K562 (cell line): Measurements from ENCODE around the gene GMPR. TPM values are rescaled to one million over a fixed set of nuclear protein-coding genes. Genes with fewer than 3 reads are reported as not detected.

Experiments
- BRD9 ChIP-seq: fragments of 450-650 bp; IDR thresholded peaks from 2 replicates; pipeline ENCODE4 v1.6.1; 2018; ENCODE audit warnings: low read depth; ENCODE audit not compliant: partially characterized antibody
- CC2D1A ChIP-seq: fragments of 450-650 bp; IDR thresholded peaks from 2 replicates; pipeline ENCODE4 v1.6.1; 2017; ENCODE audit warnings: mild to moderate bottlenecking
- CHD2 ChIP-seq: IDR thresholded peaks from 2 replicates; pipeline ENCODE4 v1.6.1; 2011; ENCODE audit warnings: low read depth, low read length
- EP400 ChIP-seq: fragments of 450-650 bp; IDR thresholded peaks from 2 replicates; pipeline ENCODE4 v1.6.1; 2017; ENCODE audit warnings: antibody characterized with exemption, mild to moderate bottlenecking, moderate library complexity
- ESRRB ChIP-seq: fragments of 250-450 bp; sonication (Bioruptor Pico); IDR thresholded peaks from 2 replicates; pipeline ENCODE4 v1.5.0; 2020; ENCODE audit warnings: mild to moderate bottlenecking, moderate library complexity, borderline replicate concordance
- FOXM1 ChIP-seq, 2 experiments: fragments of 450-650 bp in 1 of 2; sonication (generic) in 1 of 2; formaldehyde crosslinking in 1 of 2; IDR thresholded peaks; 2 replicates each; pipeline versions ENCODE4 v1.6.1 to v1.9.0; 2017 to 2022; ENCODE audit warnings: low read depth in 2 of 2, mild to moderate bottlenecking in 2 of 2, missing genetic modification reagents in 1 of 2, moderate library complexity in 1 of 2
- NR2C1 ChIP-seq, 2 experiments: fragments of 450-650 bp; IDR thresholded peaks; 2 replicates each; pipeline ENCODE4 v1.6.1; 2017; ENCODE audit warnings: mild to moderate bottlenecking in 2 of 2, antibody characterized with exemption in 1 of 2, inconsistent platforms in 1 of 2, missing compliant biosample characterization in 1 of 2, missing genetic modification characterization in 1 of 2
- OTX1 ChIP-seq: fragments of 450-650 bp; formaldehyde crosslinking; IDR thresholded peaks from 2 replicates; pipeline ENCODE4 v1.4.0; 2022; ENCODE audit warnings: mild to moderate bottlenecking
- POLR3A ChIP-seq: IDR thresholded peaks from 2 replicates; pipeline ENCODE4 v1.6.1; 2011; ENCODE audit warnings: borderline replicate concordance, mild to moderate bottlenecking, moderate library complexity; ENCODE audit not compliant: insufficient read length, insufficient read depth; ENCODE audit errors: extremely low read depth
- SPI1 ChIP-seq: IDR thresholded peaks from 2 replicates; pipeline ENCODE4 v1.6.1; 2011; ENCODE audit warnings: low read depth, low read length, control low read depth, borderline replicate concordance
- SRSF1 ChIP-seq: fragments of 200-400 bp; formaldehyde crosslinking; IDR thresholded peaks from 2 replicates; pipeline ENCODE4 v1.6.1; 2017; ENCODE audit warnings: mild to moderate bottlenecking, low read depth, low read length, moderate library complexity
- ZFP1 ChIP-seq: fragments of 450-650 bp; formaldehyde crosslinking; IDR thresholded peaks from 2 replicates; pipeline ENCODE4 v1.4.0; 2020; ENCODE audit warnings: mild to moderate bottlenecking, mixed read lengths
- ZNF140 ChIP-seq: fragments of 250-450 bp; sonication (Bioruptor Pico); IDR thresholded peaks from 2 replicates; pipeline ENCODE4 v1.8.0; 2021; ENCODE audit warnings: moderate library complexity, mild to moderate bottlenecking, inconsistent platforms
- ZNF263 ChIP-seq: sonication (generic); formaldehyde crosslinking; IDR thresholded peaks from 2 replicates; pipeline ENCODE4 v1.8.0; 2022; ENCODE audit warnings: mild to moderate bottlenecking, missing genetic modification reagents, borderline replicate concordance
- ZNF445 ChIP-seq: fragments of 250-450 bp; sonication (Bioruptor Pico); IDR thresholded peaks from 2 replicates; pipeline ENCODE4 v1.4.0; 2020; ENCODE audit warnings: low read depth, mild to moderate bottlenecking, moderate library complexity
- ZNF696 ChIP-seq: fragments of 250-450 bp; sonication (Bioruptor Pico); conservative IDR thresholded peaks from 2 replicates; pipeline ENCODE4 v1.4.0; 2020; ENCODE audit warnings: mild to moderate bottlenecking, moderate library complexity
- polyA plus RNA-seq, 8 experiments: library from polyadenylated mRNA; depleted of rRNA in 4 of 8; stranded (reverse) in 5 of 8; unstranded in 3 of 8; fragments of >200 nt; fragmentation: Nextera tagmentation in 2 of 8; fragmentation: Illumina TruSeq in 1 of 8; extraction: Ambion mirVana in 2 of 8; extraction: Trizol in 1 of 8; gene quantifications; 2 replicates each; pipeline versions ENCODE4 v1.2.1 to v1.2.3, GENCODE V29; 2011 to 2014; ENCODE audit warnings: inconsistent platforms in 1 of 8, missing spikeins in 1 of 8
- total RNA-seq, 7 experiments: library from RNA; depleted of rRNA in 6 of 7; stranded (reverse); fragments of >200 nt in 6 of 7; fragmentation: Illumina TruSeq in 2 of 7; extraction: Trizol in 2 of 7; gene quantifications; 2 replicates each; pipeline versions ENCODE4 v1.2.1 to v1.2.3, GENCODE V29; 2011 to 2021; ENCODE audit warnings: low replicate concordance in 1 of 7
- TF ChIP-seq, protein P1 (sequence below): fragments of 200-800 bp; sonication (Bioruptor generic); IDR thresholded peaks from 2 replicates; pipeline ENCODE4 v1.6.1; 2017; ENCODE audit warnings: missing genetic modification characterization, missing compliant biosample characterization
- TF ChIP-seq, protein P2 (sequence below): sonication (generic); formaldehyde crosslinking; IDR thresholded peaks from 2 replicates; pipeline ENCODE4 v1.5.0; 2020; ENCODE audit warnings: missing genetic modification reagents
- TF ChIP-seq, protein P3 (sequence below): fragments of 250-450 bp; sonication (Bioruptor Pico); IDR thresholded peaks from 2 replicates; pipeline ENCODE4 v1.4.0; 2020; ENCODE audit warnings: mild to moderate bottlenecking, moderate library complexity

GMPR gene
- total and polyA plus RNA-seq, 9 of the 15 experiments (the other 6 are each of a cell fraction or from before 2014, with no cell fraction given) = 34.6 to 83.7 (median 49.8) TPM

GRCh38 chr6:16238963-16239797, 793 bp downstream of the GMPR start (continued):
- TF ChIP-seq, protein P1, sequence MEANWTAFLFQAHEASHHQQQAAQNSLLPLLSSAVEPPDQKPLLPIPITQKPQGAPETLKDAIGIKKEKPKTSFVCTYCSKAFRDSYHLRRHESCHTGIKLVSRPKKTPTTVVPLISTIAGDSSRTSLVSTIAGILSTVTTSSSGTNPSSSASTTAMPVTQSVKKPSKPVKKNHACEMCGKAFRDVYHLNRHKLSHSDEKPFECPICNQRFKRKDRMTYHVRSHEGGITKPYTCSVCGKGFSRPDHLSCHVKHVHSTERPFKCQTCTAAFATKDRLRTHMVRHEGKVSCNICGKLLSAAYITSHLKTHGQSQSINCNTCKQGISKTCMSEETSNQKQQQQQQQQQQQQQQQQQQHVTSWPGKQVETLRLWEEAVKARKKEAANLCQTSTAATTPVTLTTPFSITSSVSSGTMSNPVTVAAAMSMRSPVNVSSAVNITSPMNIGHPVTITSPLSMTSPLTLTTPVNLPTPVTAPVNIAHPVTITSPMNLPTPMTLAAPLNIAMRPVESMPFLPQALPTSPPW (CRISPR knock-in tag) = peak; percentile 45
- TF ChIP-seq, protein P2, sequence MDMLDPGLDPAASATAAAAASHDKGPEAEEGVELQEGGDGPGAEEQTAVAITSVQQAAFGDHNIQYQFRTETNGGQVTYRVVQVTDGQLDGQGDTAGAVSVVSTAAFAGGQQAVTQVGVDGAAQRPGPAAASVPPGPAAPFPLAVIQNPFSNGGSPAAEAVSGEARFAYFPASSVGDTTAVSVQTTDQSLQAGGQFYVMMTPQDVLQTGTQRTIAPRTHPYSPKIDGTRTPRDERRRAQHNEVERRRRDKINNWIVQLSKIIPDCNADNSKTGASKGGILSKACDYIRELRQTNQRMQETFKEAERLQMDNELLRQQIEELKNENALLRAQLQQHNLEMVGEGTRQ (CRISPR knock-in tag) = no peak
- TF ChIP-seq ZNF263 (CRISPR knock-in tag) (peak; percentile 70), SPI1 (0 out of 2 replicates have a peak, but pooled peaks have one; percentile 33), EP400 (no peak), POLR3A (no peak), FOXM1 (IDR thresholded peaks at IDR 0.05; ENCODE audit: low read depth) (no peak), FOXM1 (CRISPR knock-in tag; IDR thresholded peaks at IDR 0.05; ENCODE audit: low read depth) (0 out of 2 replicates have a peak, but pooled peaks have one; percentile 30), NR2C1 (IDR thresholded peaks at IDR 0.05) (no peak), NR2C1 (tag; IDR thresholded peaks at IDR 0.05) (peak; percentile 35; the same call in 1 of the 2 replicates), ZNF140 (CRISPR knock-in tag) (no peak), ZFP1 (CRISPR knock-in tag) (no peak), CHD2 (no peak), ESRRB (CRISPR knock-in tag) (no peak), ZNF445 (no peak), CC2D1A (no peak), BRD9 (peak; percentile 19), SRSF1 (no peak), ZNF696 (CRISPR knock-in tag) (no peak), OTX1 (CRISPR knock-in tag) (peak; percentile 14; the same call in 1 of the 2 replicates)
- TF ChIP-seq, protein P3, sequence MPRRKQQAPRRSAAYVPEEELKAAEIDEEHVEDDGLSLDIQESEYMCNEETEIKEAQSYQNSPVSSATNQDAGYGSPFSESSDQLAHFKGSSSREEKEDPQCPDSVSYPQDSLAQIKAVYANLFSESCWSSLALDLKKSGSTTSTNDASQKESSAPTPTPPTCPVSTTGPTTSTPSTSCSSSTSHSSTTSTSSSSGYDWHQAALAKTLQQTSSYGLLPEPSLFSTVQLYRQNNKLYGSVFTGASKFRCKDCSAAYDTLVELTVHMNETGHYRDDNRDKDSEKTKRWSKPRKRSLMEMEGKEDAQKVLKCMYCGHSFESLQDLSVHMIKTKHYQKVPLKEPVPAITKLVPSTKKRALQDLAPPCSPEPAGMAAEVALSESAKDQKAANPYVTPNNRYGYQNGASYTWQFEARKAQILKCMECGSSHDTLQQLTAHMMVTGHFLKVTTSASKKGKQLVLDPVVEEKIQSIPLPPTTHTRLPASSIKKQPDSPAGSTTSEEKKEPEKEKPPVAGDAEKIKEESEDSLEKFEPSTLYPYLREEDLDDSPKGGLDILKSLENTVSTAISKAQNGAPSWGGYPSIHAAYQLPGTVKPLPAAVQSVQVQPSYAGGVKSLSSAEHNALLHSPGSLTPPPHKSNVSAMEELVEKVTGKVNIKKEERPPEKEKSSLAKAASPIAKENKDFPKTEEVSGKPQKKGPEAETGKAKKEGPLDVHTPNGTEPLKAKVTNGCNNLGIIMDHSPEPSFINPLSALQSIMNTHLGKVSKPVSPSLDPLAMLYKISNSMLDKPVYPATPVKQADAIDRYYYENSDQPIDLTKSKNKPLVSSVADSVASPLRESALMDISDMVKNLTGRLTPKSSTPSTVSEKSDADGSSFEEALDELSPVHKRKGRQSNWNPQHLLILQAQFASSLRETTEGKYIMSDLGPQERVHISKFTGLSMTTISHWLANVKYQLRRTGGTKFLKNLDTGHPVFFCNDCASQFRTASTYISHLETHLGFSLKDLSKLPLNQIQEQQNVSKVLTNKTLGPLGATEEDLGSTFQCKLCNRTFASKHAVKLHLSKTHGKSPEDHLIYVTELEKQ (CRISPR knock-in tag) = no peak
